Ishikawa (cell line): Measurements from ENCODE around the gene NEK8.

Source experiments
- CEBPB ChIP-seq: IDR thresholded peaks from 2 replicates; pipeline ENCODE4 v1.6.1; 2012
- EP300 ChIP-seq: IDR thresholded peaks from 2 replicates; pipeline ENCODE4 v1.6.1; 2012; ENCODE audit warnings: borderline replicate concordance
- FOXM1 ChIP-seq: IDR thresholded peaks from 2 replicates; pipeline ENCODE4 v1.6.1; 2012; ENCODE audit warnings: low read depth, borderline replicate concordance
- TF ChIP-seq, protein P1 (sequence below): IDR thresholded peaks from 2 replicates; pipeline ENCODE4 v1.6.1; 2012

DNA sequence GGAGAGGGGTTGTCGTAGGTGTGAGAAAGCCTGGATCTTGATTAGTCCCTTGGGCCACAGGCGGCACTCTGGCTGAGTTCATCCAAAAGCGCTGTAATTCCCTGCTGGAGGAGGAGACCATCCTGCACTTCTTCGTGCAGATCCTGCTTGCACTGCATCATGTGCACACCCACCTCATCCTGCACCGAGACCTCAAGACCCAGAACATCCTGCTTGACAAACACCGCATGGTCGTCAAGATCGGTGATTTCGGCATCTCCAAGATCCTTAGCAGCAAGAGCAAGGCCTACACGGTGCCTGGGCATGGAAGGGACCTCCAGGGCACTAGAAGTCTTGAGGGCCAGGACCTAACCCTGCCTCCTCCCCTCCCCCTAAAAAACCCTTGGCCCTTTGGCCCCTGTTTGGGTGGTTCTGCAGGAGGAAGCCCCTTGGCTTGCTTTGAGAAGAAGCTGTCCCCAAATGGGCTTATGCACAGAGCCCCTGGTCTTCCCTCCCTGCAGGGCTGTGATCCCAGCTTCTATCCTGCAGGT is 6.2 kb downstream of the NEK8 start:
- TF ChIP-seq FOXM1 (no peak), EP300 (no peak), CEBPB (no peak)
- TF ChIP-seq, protein P1, sequence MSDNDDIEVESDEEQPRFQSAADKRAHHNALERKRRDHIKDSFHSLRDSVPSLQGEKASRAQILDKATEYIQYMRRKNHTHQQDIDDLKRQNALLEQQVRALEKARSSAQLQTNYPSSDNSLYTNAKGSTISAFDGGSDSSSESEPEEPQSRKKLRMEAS = no peak
